HK-2 (cell line): ENCODE results near the gene PCDHGC5.

ENCODE experiments used
- DNase-seq: peaks from one replicate; pipeline ENCODE4 v3.0.0-alpha.2; 2018; ENCODE audit not compliant: unreplicated experiment

PCDHGC5 gene

GRCh38 chr5:141490771-141491170 is 1.9 kb downstream of the PCDHGC5 start:
- no peak for DNase-seq

DNA sequence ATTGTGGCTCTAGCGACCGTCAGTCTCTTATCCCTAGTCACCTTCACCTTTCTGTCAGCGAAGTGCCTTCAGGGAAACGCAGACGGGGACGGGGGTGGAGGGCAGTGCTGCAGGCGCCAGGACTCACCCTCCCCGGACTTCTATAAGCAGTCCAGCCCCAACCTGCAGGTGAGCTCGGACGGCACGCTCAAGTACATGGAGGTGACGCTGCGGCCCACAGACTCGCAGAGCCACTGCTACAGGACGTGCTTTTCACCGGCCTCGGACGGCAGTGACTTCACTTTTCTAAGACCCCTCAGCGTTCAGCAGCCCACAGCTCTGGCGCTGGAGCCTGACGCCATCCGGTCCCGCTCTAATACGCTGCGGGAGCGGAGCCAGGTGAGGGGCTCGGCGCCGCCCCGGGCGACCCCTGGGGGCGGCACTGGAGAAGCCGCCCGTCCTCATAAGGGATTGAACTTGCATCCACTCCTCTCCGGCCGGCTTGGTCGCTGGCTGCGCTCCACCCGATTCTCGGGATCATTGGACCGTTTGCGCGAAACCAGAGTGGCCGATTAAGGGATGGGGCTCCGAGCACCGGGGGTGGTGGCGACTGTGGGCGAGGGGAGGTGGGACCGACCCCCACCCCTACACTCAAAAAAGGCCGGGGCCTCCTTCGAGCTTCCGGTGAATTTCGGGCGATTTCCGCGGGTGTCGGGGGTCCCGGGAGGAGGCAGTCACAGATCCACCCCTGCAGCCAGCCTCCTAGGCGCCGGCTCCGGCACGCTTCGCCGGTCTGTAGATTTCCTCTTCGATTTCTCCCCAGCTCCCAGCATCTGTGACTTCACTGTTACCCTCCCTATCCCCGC is 2.7 kb downstream of the PCDHGC5 start:
- DNase-seq = no peak

- DNase-seq = no peak
Measured at GRCh38 chr5:141492168-141492885, 3.4 kb downstream of the PCDHGC5 start.

DNA sequence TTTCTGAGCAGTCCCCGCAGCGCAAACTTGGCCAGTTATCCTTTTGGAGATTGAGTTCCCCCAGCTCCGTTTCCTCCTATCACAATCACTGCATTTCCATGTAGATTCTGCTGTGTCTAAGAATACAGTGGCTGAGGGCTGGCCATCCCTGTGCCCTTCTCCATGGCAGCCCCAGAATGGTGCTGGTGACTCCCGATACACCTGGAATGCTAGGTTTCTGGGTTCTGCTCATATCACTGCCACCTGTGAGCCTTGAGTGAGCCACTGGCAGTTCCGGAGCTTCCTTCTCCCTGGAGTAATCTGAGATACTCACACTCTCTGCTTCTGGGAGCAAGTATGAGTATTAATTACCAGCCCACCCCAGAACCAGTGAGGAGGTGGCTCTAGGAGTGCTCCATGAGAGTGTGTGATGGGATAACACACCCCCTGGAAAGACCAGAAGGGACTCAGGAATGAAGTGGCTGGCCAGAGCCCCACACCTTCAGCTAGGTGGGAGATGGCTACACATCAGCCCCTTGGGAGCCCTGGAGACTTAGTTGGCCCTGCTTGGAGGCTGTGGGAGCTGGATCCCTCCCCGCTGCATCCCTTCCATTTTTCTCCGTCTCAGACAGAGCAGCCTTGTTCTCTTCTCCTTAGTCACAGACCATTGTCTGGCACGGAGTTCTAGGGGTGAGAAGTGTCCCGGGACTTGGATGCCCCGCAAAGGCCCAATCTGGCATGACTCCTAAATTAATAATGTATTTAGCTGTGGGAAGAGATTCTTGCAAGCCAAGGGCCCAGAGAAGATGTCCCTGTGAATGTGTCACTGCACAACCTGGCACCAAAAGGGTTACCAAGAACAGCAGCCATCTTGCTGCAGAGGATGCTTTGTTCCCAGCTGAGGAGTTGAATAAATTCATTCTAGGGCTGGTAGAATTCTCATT is 4.9 kb downstream of the PCDHGC5 start:
- DNase-seq = no peak

DNA sequence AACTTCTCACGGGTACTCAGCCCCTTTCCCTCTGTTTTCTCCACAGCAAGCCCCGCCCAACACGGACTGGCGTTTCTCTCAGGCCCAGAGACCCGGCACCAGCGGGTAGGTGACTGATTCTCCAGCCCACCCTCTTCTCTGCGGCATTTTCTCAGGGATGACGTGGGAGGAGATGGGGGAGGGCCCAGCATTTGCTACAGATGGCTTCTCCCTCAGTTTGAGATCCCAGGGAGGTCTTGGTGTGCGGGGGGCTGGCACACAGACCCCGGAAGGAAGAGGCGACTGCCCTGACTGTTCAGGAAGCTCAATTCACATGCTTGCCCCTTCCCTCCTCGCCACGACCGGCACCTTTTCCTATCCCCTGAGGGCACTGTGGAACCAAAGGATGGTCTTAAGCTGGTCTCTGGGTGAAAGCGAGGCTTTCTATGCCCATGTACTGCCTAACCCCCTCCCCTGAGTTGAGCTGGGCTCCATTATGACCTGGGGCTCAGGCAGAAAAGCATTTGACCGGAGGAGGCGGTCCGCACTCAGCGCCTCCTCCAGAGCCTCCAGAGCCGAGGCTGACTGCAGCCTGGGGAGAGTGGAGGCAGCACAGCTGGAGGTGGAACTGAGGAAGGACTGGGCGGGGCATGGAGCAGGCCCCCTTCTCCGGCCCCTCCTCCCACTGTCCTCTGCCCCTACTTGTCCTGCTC is 6.0 kb downstream of the PCDHGC5 start:
- no peak for DNase-seq

- no peak for DNase-seq
Measured at GRCh38 chr5:141495453-141495811, 6.6 kb downstream of the PCDHGC5 start.

DNA sequence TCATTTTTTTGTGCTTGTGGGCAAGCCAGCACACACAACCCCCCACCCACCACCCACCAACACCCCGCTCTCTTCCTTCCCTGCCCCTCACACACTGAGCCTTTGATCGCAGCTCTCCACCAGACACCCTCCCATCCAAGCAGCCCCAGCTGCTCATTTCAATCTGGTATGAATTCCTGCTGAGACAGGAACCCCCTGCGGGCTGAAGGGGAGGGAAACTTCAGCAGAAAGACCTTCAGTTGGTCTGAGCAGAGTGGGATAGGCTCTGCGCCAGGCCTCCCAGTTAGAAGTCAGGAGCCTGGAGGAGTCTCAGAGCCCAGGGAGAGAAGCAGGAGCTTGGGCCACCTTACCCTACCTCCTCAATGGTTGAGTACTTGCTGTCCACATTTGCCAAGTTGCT is 7.2 kb downstream of the PCDHGC5 start:
- no peak for DNase-seq

DNA sequence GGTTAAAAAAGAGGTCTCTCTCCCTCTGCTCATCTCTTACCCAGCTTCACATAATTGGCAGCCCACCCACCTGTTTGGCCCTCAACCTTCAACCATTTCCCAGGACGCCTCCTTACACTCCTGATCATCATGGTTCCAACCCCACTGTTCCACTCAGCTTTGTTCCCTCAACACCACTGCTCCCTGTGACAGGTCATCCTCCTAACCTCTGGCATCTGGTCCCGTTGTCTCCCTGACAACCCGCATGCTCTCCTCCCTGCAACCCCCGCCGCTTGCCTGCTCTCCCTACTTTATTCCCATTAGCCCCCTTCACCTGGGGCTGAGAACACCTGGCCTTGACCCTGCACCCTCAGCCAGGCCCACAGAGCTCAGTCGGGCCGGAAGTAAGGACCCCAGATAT is 12.9 kb downstream of the PCDHGC5 start:
- DNase-seq = no peak

DNA sequence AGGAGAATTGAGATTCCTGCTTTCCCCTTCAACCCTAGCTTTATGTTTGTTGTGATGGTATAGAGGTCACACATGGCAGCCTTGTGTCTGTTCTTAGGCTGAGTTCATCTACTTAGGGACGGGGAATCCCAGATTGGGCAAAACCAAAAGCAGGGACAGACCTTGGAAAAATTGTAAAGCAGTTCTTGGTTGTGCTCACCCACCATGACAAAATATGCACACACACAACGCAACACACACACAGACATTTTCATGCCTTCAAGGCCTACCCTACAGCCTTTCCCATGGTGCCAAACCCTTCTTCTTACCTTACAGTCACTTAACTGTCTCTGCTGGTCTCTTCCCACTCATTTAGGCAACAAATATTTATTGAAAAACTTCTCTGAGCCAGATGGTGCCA is 14.8 kb downstream of the PCDHGC5 start:
- DNase-seq = no peak

GRCh38 chr5:141504216-141504615 is 15.3 kb downstream of the PCDHGC5 start:
- no peak for DNase-seq

GRCh38 chr5:141506381-141507155 is 17.7 kb downstream of the PCDHGC5 start:
- no peak for DNase-seq

DNA sequence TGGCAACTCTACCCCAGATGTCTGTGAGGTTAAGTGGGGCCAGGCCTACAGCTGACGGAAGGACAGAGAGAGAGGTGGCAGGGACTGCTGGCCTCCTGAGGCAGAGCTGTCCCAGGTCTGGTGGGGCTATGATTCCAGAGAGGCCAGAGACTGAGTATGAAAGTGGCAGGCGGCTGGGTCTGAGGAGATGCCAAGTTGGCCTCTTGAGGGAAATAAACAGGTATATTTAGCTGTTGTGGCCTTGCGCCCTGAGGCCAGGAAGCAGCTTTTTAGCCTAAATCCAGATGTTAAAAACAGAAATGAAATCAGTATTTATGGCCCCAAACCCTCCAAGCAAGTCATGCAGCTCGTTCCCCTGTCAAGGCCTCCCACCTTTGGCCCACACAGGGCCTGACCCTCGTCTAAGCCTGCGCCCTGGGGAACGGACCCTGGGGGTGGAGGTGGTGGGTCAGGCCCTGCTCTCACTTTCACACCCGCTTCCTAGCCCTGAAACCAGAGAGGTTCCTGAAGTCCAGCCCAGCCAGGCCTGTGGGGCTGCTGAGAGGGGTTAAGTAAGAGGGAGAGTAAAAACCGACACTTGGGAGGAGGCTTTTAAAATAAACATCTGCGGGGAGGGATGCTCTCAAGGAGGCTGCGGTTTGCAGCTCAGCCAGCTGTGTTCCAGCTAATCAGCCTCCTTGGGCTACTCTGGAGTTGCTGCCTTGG is 18.7 kb downstream of the PCDHGC5 start:
- no peak for DNase-seq

DNA sequence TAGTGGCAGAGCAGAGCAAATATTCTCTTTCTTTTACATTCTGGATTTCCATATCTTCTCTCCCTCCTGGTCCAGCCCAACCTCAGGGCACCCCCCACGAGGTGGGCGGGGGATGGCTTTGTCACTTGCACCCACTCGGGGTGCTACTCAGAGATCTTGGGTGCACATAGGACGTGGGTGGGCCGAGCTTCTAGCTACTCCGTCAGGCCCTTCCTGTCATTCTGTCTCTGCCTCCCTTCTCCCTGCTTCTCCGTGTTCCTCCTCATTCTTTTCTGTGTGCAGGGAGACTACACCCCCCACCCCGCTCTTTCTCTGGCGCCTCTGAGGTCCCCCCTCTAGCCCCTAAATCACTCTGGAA is 19.5 kb downstream of the PCDHGC5 start:
- DNase-seq = no peak

DNA sequence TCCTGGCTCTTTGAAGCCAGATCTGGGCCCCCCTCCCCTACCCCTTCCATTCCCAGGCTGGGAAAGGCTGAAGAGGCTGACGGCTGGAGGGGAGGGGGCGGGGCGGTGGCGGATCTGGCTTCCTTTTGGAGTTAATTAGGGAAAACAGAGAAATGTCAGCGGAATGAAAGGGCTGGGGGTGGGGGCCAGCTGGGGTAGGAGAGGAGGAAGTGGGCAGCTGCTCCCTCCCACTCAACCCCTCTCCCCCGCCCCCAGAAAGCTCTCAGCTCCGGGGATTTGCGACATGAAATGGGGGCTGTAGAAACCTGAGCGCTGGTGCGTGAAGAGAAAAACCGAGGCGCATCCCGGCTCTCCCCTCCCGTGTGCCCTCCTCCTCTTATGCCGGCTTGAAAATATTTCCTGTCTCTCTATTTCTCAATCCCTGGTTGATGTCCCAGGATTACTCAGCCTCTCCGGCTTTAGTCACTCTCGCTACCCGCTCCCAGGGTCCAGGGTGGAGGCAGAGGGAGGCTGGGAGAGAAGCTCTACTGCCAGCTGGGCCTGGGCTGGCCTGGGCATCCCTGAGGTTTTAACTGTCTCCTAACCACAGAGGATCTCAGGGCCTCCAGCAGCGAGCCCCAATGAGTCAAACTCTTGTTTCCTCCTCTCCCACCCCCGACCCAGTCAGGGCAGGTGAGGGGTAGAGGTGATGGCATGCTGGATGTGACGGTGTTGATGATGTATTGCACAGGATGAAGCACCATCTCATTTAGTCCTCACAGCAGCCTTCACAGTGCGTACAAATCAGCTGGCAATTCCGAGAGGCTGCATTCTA is 20.1 kb downstream of the PCDHGC5 start:
- peak; percentile 82 for DNase-seq

GRCh38 chr5:141510160-141510559 is 21.3 kb downstream of the PCDHGC5 start:
- DNase-seq = no peak

DNA sequence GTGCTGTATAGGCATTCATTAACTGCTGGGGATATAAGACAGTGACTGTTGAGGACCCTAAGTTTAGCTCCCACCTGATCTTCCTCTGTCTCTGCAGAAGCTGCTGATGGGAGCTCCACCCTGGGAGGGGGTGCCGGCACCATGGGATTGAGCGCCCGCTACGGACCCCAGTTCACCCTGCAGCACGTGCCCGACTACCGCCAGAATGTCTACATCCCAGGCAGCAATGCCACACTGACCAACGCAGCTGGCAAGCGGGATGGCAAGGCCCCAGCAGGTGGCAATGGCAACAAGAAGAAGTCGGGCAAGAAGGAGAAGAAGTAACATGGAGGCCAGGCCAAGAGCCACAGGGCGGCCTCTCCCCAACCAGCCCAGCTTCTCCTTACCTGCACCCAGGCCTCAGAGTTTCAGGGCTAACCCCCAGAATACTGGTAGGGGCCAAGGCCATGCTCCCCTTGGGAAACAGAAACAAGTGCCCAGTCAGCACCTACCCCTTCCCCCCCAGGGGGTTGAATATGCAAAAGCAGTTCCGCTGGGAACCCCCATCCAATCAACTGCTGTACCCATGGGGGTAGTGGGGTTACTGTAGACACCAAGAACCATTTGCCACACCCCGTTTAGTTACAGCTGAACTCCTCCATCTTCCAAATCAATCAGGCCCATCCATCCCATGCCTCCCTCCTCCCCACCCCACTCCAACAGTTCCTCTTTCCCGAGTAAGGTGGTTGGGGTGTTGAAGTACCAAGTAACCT is 22.1 kb downstream of the PCDHGC5 start:
- DNase-seq = no peak

DNA sequence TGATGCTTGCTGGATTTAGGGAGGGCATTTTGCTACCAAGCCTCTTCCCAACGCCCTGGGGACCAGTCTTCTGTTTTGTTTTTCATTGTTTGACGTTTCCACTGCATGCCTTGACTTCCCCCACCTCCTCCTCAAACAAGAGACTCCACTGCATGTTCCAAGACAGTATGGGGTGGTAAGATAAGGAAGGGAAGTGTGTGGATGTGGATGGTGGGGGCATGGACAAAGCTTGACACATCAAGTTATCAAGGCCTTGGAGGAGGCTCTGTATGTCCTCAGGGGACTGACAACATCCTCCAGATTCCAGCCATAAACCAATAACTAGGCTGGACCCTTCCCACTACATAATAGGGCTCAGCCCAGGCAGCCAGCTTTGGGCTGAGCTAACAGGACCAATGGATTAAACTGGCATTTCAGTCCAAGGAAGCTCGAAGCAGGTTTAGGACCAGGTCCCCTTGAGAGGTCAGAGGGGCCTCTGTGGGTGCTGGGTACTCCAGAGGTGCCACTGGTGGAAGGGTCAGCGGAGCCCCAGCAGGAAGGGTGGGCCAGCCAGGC is 23.0 kb downstream of the PCDHGC5 start:
- DNase-seq = no peak

GRCh38 chr5:141512390-141512910 is 23.6 kb downstream of the PCDHGC5 start:
- no peak for DNase-seq
